Neuronal stem cell (in vitro differentiated cells): Measurements from ENCODE around the gene GGA3.

Source experiments
- DNase-seq: peaks from one replicate; pipeline ENCODE4 v3.0.0-alpha.2; 2013; ENCODE audit warnings: low spot score
- H2AFZ ChIP-seq: one replicate; pipeline ENCODE4 v1.6.1; 2013; ENCODE audit warnings: mild to moderate bottlenecking, low read length, inconsistent platforms
- H2AK5ac ChIP-seq: 2 replicates; pipeline ENCODE4 v1.6.1; 2013; ENCODE audit warnings: low read depth, mild to moderate bottlenecking, inconsistent platforms, low read length, moderate library complexity, mixed read lengths
- H2BK120ac ChIP-seq: 2 replicates; pipeline ENCODE4 v1.6.1; 2013; ENCODE audit warnings: low read depth, mild to moderate bottlenecking, inconsistent platforms, low read length, moderate library complexity, mixed read lengths
- H2BK12ac ChIP-seq: one replicate; pipeline ENCODE4 v1.6.1; 2013; ENCODE audit warnings: low read length, inconsistent platforms
- H2BK15ac ChIP-seq: 2 replicates; pipeline ENCODE4 v1.6.1; 2013; ENCODE audit warnings: mild to moderate bottlenecking, low read length, inconsistent platforms, mixed read lengths
- H2BK5ac ChIP-seq: one replicate; pipeline ENCODE4 v1.6.1; 2013; ENCODE audit warnings: inconsistent platforms, mild to moderate bottlenecking, low read length, moderate library complexity
- H3K14ac ChIP-seq: one replicate; pipeline ENCODE4 v1.6.1; 2013; ENCODE audit warnings: low read length, inconsistent platforms
- H3K18ac ChIP-seq: 2 replicates; pipeline ENCODE4 v1.6.1; 2013; ENCODE audit warnings: low read length, inconsistent platforms
- H3K23ac ChIP-seq: 2 replicates; pipeline ENCODE4 v1.6.1; 2013; ENCODE audit warnings: low read depth, mild to moderate bottlenecking, mixed read lengths, low read length, inconsistent platforms; ENCODE audit not compliant: poor library complexity
- H3K27ac ChIP-seq: replicated peaks from 3 replicates; pipeline ENCODE4 v1.5.1; 2013; ENCODE audit warnings: low read length, inconsistent platforms
- H3K27me3 ChIP-seq, 3 experiments: 2 replicates each; pipeline ENCODE4 v1.6.1; 2013; ENCODE audit warnings: low read length in 3 of 3, mild to moderate bottlenecking in 2 of 3, inconsistent platforms in 1 of 3, low read depth in 1 of 3, mixed read lengths in 1 of 3, moderate library complexity in 1 of 3; ENCODE audit not compliant: control insufficient read depth in 3 of 3, insufficient read depth in 3 of 3
- H3K36me3 ChIP-seq, 2 donors: replicated peaks in 1 of 2; 2 replicates each; pipeline ENCODE4 v1.6.1; 2013; ENCODE audit warnings: low read length in 2 of 2; ENCODE audit not compliant: control insufficient read depth in 2 of 2, insufficient read depth in 2 of 2
- H3K4ac ChIP-seq: 2 replicates; pipeline ENCODE4 v1.6.1; 2013; ENCODE audit warnings: inconsistent platforms, mild to moderate bottlenecking, low read length, moderate library complexity
- H3K4me1 ChIP-seq, 2 donors: 1 replicate in 1 of 2; 2 replicates in 1 of 2; pipeline ENCODE4 v1.6.1; 2013; ENCODE audit warnings: low read length in 2 of 2, low read depth in 1 of 2; ENCODE audit not compliant: control insufficient read depth in 2 of 2, insufficient read depth in 1 of 2
- H3K4me2 ChIP-seq: one replicate; pipeline ENCODE4 v1.6.1; 2013; ENCODE audit warnings: mild to moderate bottlenecking, low read length, inconsistent platforms; ENCODE audit not compliant: insufficient read depth, poor library complexity, severe bottlenecking
- H3K4me3 ChIP-seq, 2 donors: 2 replicates each; pipeline ENCODE4 v1.5.1; 2013; ENCODE audit warnings: low read length in 2 of 2, mild to moderate bottlenecking in 2 of 2, inconsistent platforms in 1 of 2, moderate library complexity in 1 of 2
- H3K79me1 ChIP-seq: one replicate; pipeline ENCODE4 v1.6.1; 2013; ENCODE audit warnings: low read depth, mild to moderate bottlenecking, inconsistent platforms, low read length, moderate library complexity
- H3K9ac ChIP-seq: one replicate; pipeline ENCODE4 v1.6.1; 2013; ENCODE audit warnings: mild to moderate bottlenecking, low read depth, low read length, inconsistent platforms; ENCODE audit not compliant: poor library complexity
- H3K9me3 ChIP-seq, 2 donors: replicated peaks in 1 of 2; 2 replicates each; pipeline versions ENCODE3 to v1.6.1; 2013; ENCODE audit warnings: low read length in 2 of 2, mild to moderate bottlenecking in 2 of 2, inconsistent platforms in 1 of 2, low read depth in 1 of 2, mixed read lengths in 1 of 2, moderate library complexity in 1 of 2; ENCODE audit not compliant: control insufficient read depth in 2 of 2, insufficient read depth in 1 of 2
- H4K8ac ChIP-seq: one replicate; pipeline ENCODE4 v1.6.1; 2013; ENCODE audit warnings: low read depth, mild to moderate bottlenecking, inconsistent platforms, low read length, moderate library complexity
- H4K91ac ChIP-seq: one replicate; pipeline ENCODE4 v1.6.1; 2013; ENCODE audit warnings: low read length, low read depth, mild to moderate bottlenecking, inconsistent platforms; ENCODE audit not compliant: poor library complexity
- WGBS, 2 donors: extraction: QIAGEN DNeasy Blood & Tissue Kit; methylation state at CpG; one replicate each; pipeline ENCODE4 v1.1.7; 2013; ENCODE audit warnings: missing lambda C conversion rate in 2 of 2, mixed read lengths in 1 of 2; ENCODE audit not compliant: insufficient read length in 2 of 2, insufficient replicate concordance in 1 of 2; ENCODE audit errors: extremely low coverage in 2 of 2; 5-methylcytosine and 5-hydroxymethylcytosine counted together

GGA3 gene

GRCh38 chr17:75241996-75242460 is 19.4 kb downstream of the GGA3 start:
- DNase-seq, result no peak
- Histone ChIP-seq H3K23ac (no peak overlapping the region), H2BK5ac (no peak overlapping the region), H3K4me1 (peaks cover 0 to 8% of the 10 kb centered on the region in 2 donors), H4K8ac (no peak overlapping the region), H3K4ac (no peak overlapping the region), H2AK5ac (no peak overlapping the region), H3K27ac (no peak overlapping the region), H3K18ac (no peak overlapping the region), H3K4me2 (no peak overlapping the region), H3K36me3 (peaks cover 69 to 97% of the 10 kb centered on the region in 2 donors), H2BK15ac (no peak overlapping the region), H4K91ac (no peak overlapping the region), H3K9me3 (no peaks in the 10 kb centered on the region), H2BK120ac (no peak overlapping the region), H2BK12ac (no peak overlapping the region), H3K9ac (no peak overlapping the region), H3K79me1 (peaks cover 6% of the 10 kb centered on the region), H2AFZ (no peak overlapping the region), H3K14ac (no peak overlapping the region), H3K4me3 (no peak overlapping the region), H3K27me3 (no peaks in the 10 kb centered on the region)
- WGBS, 2 donors, result no CpG with 5 or more reads among the region's 15 CpGs

DNA sequence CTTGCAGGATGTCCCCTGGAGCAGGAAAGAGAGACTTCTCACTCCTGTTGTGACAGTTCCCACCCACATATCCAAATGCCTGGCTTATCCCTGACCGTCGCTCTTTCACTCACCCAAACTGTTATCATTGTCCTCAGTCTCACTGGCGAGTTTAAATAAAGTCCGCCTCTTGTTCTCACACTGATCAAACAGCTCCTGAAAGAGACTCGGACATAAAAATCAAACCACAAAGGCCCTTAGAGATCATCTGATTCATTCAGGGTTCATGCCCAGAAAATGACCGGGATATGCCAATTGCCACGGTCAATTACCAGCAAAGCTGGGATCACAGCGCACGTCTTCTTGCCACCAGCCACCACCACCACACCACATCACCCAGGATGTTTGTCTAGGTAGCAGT is 19.9 kb downstream of the GGA3 start:
- Histone ChIP-seq H3K4me3 (no peak overlapping the region), H4K8ac (no peak overlapping the region), H3K36me3 (peaks cover 73 to 99% of the 10 kb centered on the region in 2 donors), H2BK12ac (no peak overlapping the region), H2BK120ac (no peak overlapping the region), H2BK15ac (no peak overlapping the region), H2AFZ (no peak overlapping the region), H2AK5ac (no peak overlapping the region), H3K4ac (no peak overlapping the region), H4K91ac (no peak overlapping the region), H3K18ac (no peak overlapping the region), H3K27ac (no peak overlapping the region), H3K23ac (no peak overlapping the region), H3K14ac (no peak overlapping the region), H3K9ac (no peak overlapping the region), H2BK5ac (no peak overlapping the region), H3K9me3 (no peaks in the 10 kb centered on the region), H3K79me1 (peaks cover 6% of the 10 kb centered on the region), H3K27me3 (no peaks in the 10 kb centered on the region), H3K4me1 (peaks cover 0 to 8% of the 10 kb centered on the region in 2 donors), H3K4me2 (no peak overlapping the region)
- WGBS, 2 donors, result no CpG with 5 or more reads among the region's 9 CpGs
- DNase-seq, result no peak

DNA sequence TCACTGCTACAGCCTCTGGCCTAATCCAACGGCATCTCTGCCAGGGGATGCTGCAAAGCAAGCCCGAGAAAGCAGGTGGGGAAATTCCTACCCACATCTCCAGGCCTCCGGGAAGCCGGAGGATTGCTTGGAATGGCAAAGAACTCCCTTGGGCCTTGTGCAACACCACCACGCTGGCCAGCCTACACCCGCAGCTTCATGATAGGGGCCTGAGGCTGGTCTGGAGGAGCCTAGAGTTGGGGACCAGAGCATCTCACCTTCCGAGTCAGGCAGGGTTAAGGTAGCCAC is 20.3 kb downstream of the GGA3 start:
- peak overlapping the region; percentile 72 for H2AK5ac ChIP-seq
- H3K4ac ChIP-seq, result no peak overlapping the region
- no CpG with 5 or more reads among the region's 7 CpGs for WGBS, 2 donors
- peaks cover 0 to 8% of the 10 kb centered on the region in 2 donors for H3K4me1 ChIP-seq
- no peak overlapping the region for H3K4me2 ChIP-seq
- H3K9ac ChIP-seq, result peak overlapping the region; percentile 78
- peak overlapping the region; percentile 40 for H3K27ac ChIP-seq
- no peak overlapping the region for H3K14ac ChIP-seq
- peak overlapping the region; percentile 37 for H3K23ac ChIP-seq
- H3K9me3 ChIP-seq, result no peaks in the 10 kb centered on the region
- no peaks in the 10 kb centered on the region for H3K27me3 ChIP-seq
- H2BK5ac ChIP-seq, result no peak overlapping the region
- no peak overlapping the region for H4K91ac ChIP-seq
- no peak overlapping the region for H2AFZ ChIP-seq
- H4K8ac ChIP-seq, result no peak overlapping the region
- H3K4me3 ChIP-seq, result no peak overlapping the region
- no peak for DNase-seq
- peaks cover 71 to 99% of the 10 kb centered on the region in 2 donors for H3K36me3 ChIP-seq
- peak overlapping the region; percentile 15 for H3K18ac ChIP-seq
- no peak overlapping the region for H2BK15ac ChIP-seq
- H3K79me1 ChIP-seq, result peaks cover 2% of the 10 kb centered on the region
- H2BK12ac ChIP-seq, result no peak overlapping the region
- H2BK120ac ChIP-seq, result no peak overlapping the region

GRCh38 chr17:75240394-75241142 is 20.8 kb downstream of the GGA3 start:
- peak overlapping the region; percentile 69 for H3K18ac ChIP-seq
- peak overlapping the region; percentile 72 for H2AK5ac ChIP-seq
- H3K4me2 ChIP-seq, result no peak overlapping the region
- no peak overlapping the region for H2AFZ ChIP-seq
- no peak overlapping the region for H4K8ac ChIP-seq
- no peaks in the 10 kb centered on the region for H3K27me3 ChIP-seq
- H2BK5ac ChIP-seq, result peak overlapping the region; percentile 11
- H2BK120ac ChIP-seq, result no peak overlapping the region
- peak overlapping the region; percentile 78 for H3K9ac ChIP-seq
- H2BK12ac ChIP-seq, result no peak overlapping the region
- no peak overlapping the region for H3K14ac ChIP-seq
- H3K36me3 ChIP-seq, result peaks cover 66 to 99% of the 10 kb centered on the region in 2 donors
- peak overlapping the region; percentile 37 for H3K23ac ChIP-seq
- H2BK15ac ChIP-seq, result no peak overlapping the region
- no peaks in the 10 kb centered on the region for H3K9me3 ChIP-seq
- H4K91ac ChIP-seq, result no peak overlapping the region
- peak overlapping the region; percentile 55 for H3K27ac ChIP-seq
- peak; percentile 63 for DNase-seq
- H3K4me3 ChIP-seq, result no peak overlapping the region
- no CpG with 5 or more reads among the region's 23 CpGs for WGBS, 2 donors
- no peaks in the 10 kb centered on the region for H3K79me1 ChIP-seq
- peaks cover 0 to 8% of the 10 kb centered on the region in 2 donors for H3K4me1 ChIP-seq
- H3K4ac ChIP-seq, result no peak overlapping the region
